H1 (cell line): Measurements from ENCODE around the gene RHD. TPM values are rescaled to one million over a fixed set of nuclear protein-coding genes. Genes with fewer than 3 reads are reported as not detected.

Experiments used
- CTCF ChIA-PET: fragments of 300-600 bp; sonication (Branson Sonifier 250); formaldehyde crosslinking; loops from one replicate; lab custom pipeline; 2021; ENCODE audit not compliant: partially characterized antibody; lab: Charles Lee
- POLR2A ChIA-PET: fragments of 300-600 bp; sonication (Branson Sonifier 250); formaldehyde crosslinking; loops from one replicate; lab custom pipeline; 2021; ENCODE audit warnings: inconsistent platforms; ENCODE audit not compliant: partially characterized antibody; lab: Charles Lee
- DNase-seq, 2 experiments: peaks; one replicate each; pipeline versions ENCODE4 v3.0.0 to v3.0.0-alpha.2; 2010 to 2022; ENCODE audit warnings: low spot score in 2 of 2, low read depth in 1 of 2, mixed read lengths in 1 of 2
- FAIRE-seq: peaks from 2 replicates; lab custom pipeline; 2011; peaks lifted over from hg19 to GRCh38; lab: Jason Lieb, UNC
- H2AFZ ChIP-seq: 2 replicates; pipeline ENCODE4 v1.8.1; 2012; ENCODE audit warnings: low read length, inconsistent platforms
- H2AK5ac ChIP-seq: 2 replicates; pipeline ENCODE4 v1.6.1; 2013; ENCODE audit warnings: low read depth, low read length
- H2BK120ac ChIP-seq: replicated peaks from 2 replicates; pipeline ENCODE3; 2013; ENCODE audit warnings: low read depth, low read length, inconsistent platforms
- H2BK12ac ChIP-seq: 2 replicates; pipeline ENCODE4 v1.6.1; 2013; ENCODE audit warnings: low read depth, low read length
- H2BK15ac ChIP-seq: 2 replicates; pipeline ENCODE4 v1.6.1; 2013; ENCODE audit warnings: low read length
- H2BK20ac ChIP-seq: 2 replicates; pipeline ENCODE4 v1.6.1; 2013; ENCODE audit warnings: low read length
- H2BK5ac ChIP-seq: 2 replicates; pipeline ENCODE4 v1.6.1; 2013; ENCODE audit warnings: low read depth, low read length
- H3K14ac ChIP-seq: 2 replicates; pipeline ENCODE4 v1.6.1; 2013; ENCODE audit warnings: inconsistent platforms; ENCODE audit not compliant: insufficient read length
- H3K18ac ChIP-seq: 2 replicates; pipeline ENCODE4 v1.6.1; 2013; ENCODE audit warnings: low read length; ENCODE audit errors: extremely low read depth
- H3K23ac ChIP-seq: 2 replicates; pipeline ENCODE4 v1.6.1; 2013; ENCODE audit warnings: inconsistent platforms; ENCODE audit not compliant: insufficient read length
- H3K23me2 ChIP-seq: 2 replicates; pipeline ENCODE4 v1.6.1; 2013; ENCODE audit warnings: low read depth, low read length
- H3K27ac ChIP-seq: 2 replicates; pipeline ENCODE4 v1.6.1; 2011; ENCODE audit warnings: low read depth, low read length, inconsistent platforms
- H3K27me3 ChIP-seq, 4 experiments: replicated peaks in 1 of 4; 1 replicate in 1 of 4; 2 replicates in 3 of 4; pipeline versions ENCODE4 v1.6.1 to v1.8.1; 2011 to 2013; ENCODE audit warnings: low read length in 3 of 4, mild to moderate bottlenecking in 3 of 4, inconsistent platforms in 2 of 4, mixed read lengths in 2 of 4, moderate library complexity in 1 of 4; ENCODE audit not compliant: control insufficient read depth in 3 of 4, insufficient read depth in 3 of 4; ENCODE audit errors: extremely low read depth in 1 of 4
- H3K36me3 ChIP-seq, 4 experiments: 2 replicates each; pipeline versions ENCODE4 v1.6.1 to v1.8.1; 2011 to 2013; ENCODE audit warnings: mild to moderate bottlenecking in 4 of 4, low read length in 3 of 4, moderate library complexity in 2 of 4, control low read depth in 1 of 4, inconsistent platforms in 1 of 4; ENCODE audit not compliant: insufficient read depth in 4 of 4, control insufficient read depth in 2 of 4
- H3K4ac ChIP-seq: replicated peaks from 2 replicates; pipeline ENCODE3; 2013; ENCODE audit warnings: low read length, low read depth, mixed read lengths, inconsistent platforms; ENCODE audit not compliant: insufficient read length
- H3K4me1 ChIP-seq, 4 experiments: replicated peaks in 1 of 4; 1 replicate in 1 of 4; 2 replicates in 3 of 4; pipeline versions ENCODE4 v1.6.1 to v1.8.1; 2011 to 2013; ENCODE audit warnings: low read length in 3 of 4, inconsistent platforms in 2 of 4, mixed read lengths in 1 of 4; ENCODE audit not compliant: insufficient read depth in 4 of 4, control insufficient read depth in 3 of 4
- H3K4me2 ChIP-seq, 2 experiments: 2 replicates each; pipeline versions ENCODE4 v1.6.1 to v1.8.1; 2011 to 2013; ENCODE audit warnings: low read depth in 2 of 2, low read length in 2 of 2, control low read depth in 1 of 2, inconsistent platforms in 1 of 2, mild to moderate bottlenecking in 1 of 2; ENCODE audit not compliant: insufficient read depth in 1 of 2
- H3K4me3 ChIP-seq, 4 experiments: fragments of 200-600, 300-600 bp in 1 of 4; sonication (generic), shearing (Covaris generic), sonication (Bioruptor Twin) in 1 of 4; 2 replicates each; pipeline versions ENCODE4 v1.5.1 to v1.8.1; 2011 to 2016; ENCODE audit warnings: low read length in 4 of 4, low read depth in 3 of 4, control low read depth in 2 of 4, inconsistent platforms in 2 of 4, mild to moderate bottlenecking in 2 of 4, mixed read lengths in 1 of 4, moderate library complexity in 1 of 4; ENCODE audit not compliant: insufficient read depth in 2 of 4; ENCODE audit errors: extremely low read depth in 1 of 4
- H3K56ac ChIP-seq: replicated peaks from 2 replicates; pipeline ENCODE3; 2013; ENCODE audit warnings: low read depth, mild to moderate bottlenecking, mixed read lengths, low read length, inconsistent platforms; ENCODE audit not compliant: insufficient read length
- H3K79me1 ChIP-seq: 2 replicates; pipeline ENCODE4 v1.6.1; 2013; ENCODE audit warnings: low read depth, low read length, control low read depth
- H3K79me2 ChIP-seq, 2 experiments: 2 replicates each; pipeline versions ENCODE4 v1.6.1 to v1.8.1; 2012 to 2013; ENCODE audit warnings: low read length in 2 of 2, mild to moderate bottlenecking in 2 of 2, inconsistent platforms in 1 of 2; ENCODE audit not compliant: insufficient read depth in 2 of 2, control insufficient read depth in 1 of 2
- H3K9ac ChIP-seq, 4 experiments: replicated peaks in 1 of 4; 1 replicate in 1 of 4; 2 replicates in 3 of 4; pipeline versions ENCODE4 v1.6.1 to v1.8.1; 2011 to 2013; ENCODE audit warnings: low read depth in 3 of 4, low read length in 3 of 4, control low read depth in 2 of 4, mild to moderate bottlenecking in 2 of 4, moderate library complexity in 2 of 4, inconsistent platforms in 1 of 4; ENCODE audit errors: extremely low read depth in 1 of 4
- H3K9me3 ChIP-seq, 2 experiments: 2 replicates each; pipeline versions ENCODE4 v1.6.1 to v1.8.1; 2012 to 2013; ENCODE audit warnings: mild to moderate bottlenecking in 2 of 2, moderate library complexity in 2 of 2, control low read depth in 1 of 2, inconsistent platforms in 1 of 2, low read depth in 1 of 2, low read length in 1 of 2, mixed read lengths in 1 of 2; ENCODE audit not compliant: insufficient read depth in 2 of 2
- H4K20me1 ChIP-seq, 2 experiments: replicated peaks in 1 of 2; 2 replicates each; pipeline versions ENCODE3 to v1.8.1; 2011 to 2013; ENCODE audit warnings: inconsistent platforms in 2 of 2, low read length in 2 of 2, mild to moderate bottlenecking in 1 of 2; ENCODE audit not compliant: insufficient read depth in 2 of 2, control insufficient read depth in 1 of 2
- H4K5ac ChIP-seq: 2 replicates; pipeline ENCODE4 v1.6.1; 2013; ENCODE audit warnings: low read length, low read depth, mixed read lengths, inconsistent platforms; ENCODE audit not compliant: insufficient read length
- H4K8ac ChIP-seq: 2 replicates; pipeline ENCODE4 v1.8.0; 2013; ENCODE audit warnings: mild to moderate bottlenecking, moderate library complexity, low read length, inconsistent platforms; ENCODE audit not compliant: insufficient read depth; ENCODE audit errors: extremely low read depth
- H4K91ac ChIP-seq: replicated peaks from 2 replicates; pipeline ENCODE3; 2013; ENCODE audit warnings: low read length, mixed read lengths, inconsistent platforms; ENCODE audit not compliant: insufficient read length
- CEBPB ChIP-seq: IDR thresholded peaks from 2 replicates; pipeline ENCODE4 v1.6.1; 2012; ENCODE audit warnings: low read depth, low read length
- CTBP2 ChIP-seq: IDR thresholded peaks from 2 replicates; pipeline ENCODE4 v1.7.0; 2011; ENCODE audit warnings: borderline replicate concordance, mild to moderate bottlenecking, moderate library complexity, mixed read lengths, low read length; ENCODE audit not compliant: insufficient read depth, insufficient read length
- GTF2F1 ChIP-seq: IDR thresholded peaks from 2 replicates; pipeline ENCODE4 v1.6.1; 2012; ENCODE audit warnings: low read depth, low read length, improper control_type of control experiment, borderline replicate concordance
- KDM4A ChIP-seq: IDR thresholded peaks from one replicate; pipeline ENCODE4 v1.7.1; 2012; ENCODE audit warnings: low read depth, mild to moderate bottlenecking, moderate library complexity, low read length, inconsistent platforms; ENCODE audit not compliant: severe bottlenecking
- NANOG ChIP-seq: IDR thresholded peaks from 2 replicates; pipeline ENCODE4 v1.6.1; 2011; ENCODE audit warnings: low read length, low read depth, mild to moderate bottlenecking, inconsistent platforms; ENCODE audit not compliant: insufficient read depth, poor library complexity, severe bottlenecking
- PHF8 ChIP-seq: fragments of 200-600 bp; sonication (generic); conservative IDR thresholded peaks from 2 replicates; pipeline ENCODE4 v1.7.1; 2012; ENCODE audit warnings: low read depth, mild to moderate bottlenecking, inconsistent platforms, low read length, moderate library complexity
- RAD21 ChIP-seq, 2 experiments: IDR thresholded peaks in 1 of 2; conservative IDR thresholded peaks in 1 of 2; 2 replicates each; pipeline ENCODE4 v1.6.1; 2011; ENCODE audit warnings: low read depth in 2 of 2, low read length in 2 of 2, improper control_type of control experiment in 1 of 2, inconsistent platforms in 1 of 2, mild to moderate bottlenecking in 1 of 2, moderate library complexity in 1 of 2
- RNF2 ChIP-seq: fragments of 200-900, 300-1000 bp; sonication (generic); IDR thresholded peaks from 2 replicates; pipeline ENCODE4 v1.7.1; 2016; ENCODE audit warnings: borderline replicate concordance, low read depth, mild to moderate bottlenecking, antibody characterized with exemption, low read length; ENCODE audit not compliant: poor library complexity, severe bottlenecking; ENCODE audit errors: missing control alignments
- SUZ12 ChIP-seq: fragments of 200-600 bp; sonication (generic); IDR thresholded peaks from 2 replicates; pipeline ENCODE4 v1.6.1; 2012; ENCODE audit warnings: mild to moderate bottlenecking, inconsistent platforms, low read length, moderate library complexity, mixed read lengths
- TAF7 ChIP-seq: optimal IDR thresholded peaks from 2 replicates; pipeline ENCODE3; 2011; ENCODE audit warnings: low read depth, mild to moderate bottlenecking, inconsistent platforms, low read length, moderate library complexity, borderline replicate concordance
- WGBS, 2 experiments: shearing (Covaris generic) in 1 of 2; methylation state at CpG; one replicate each; pipeline versions ENCODE4 v1.1.6 to v1.1.7; 2013 to 2015; ENCODE audit warnings: low lambda C conversion rate in 2 of 2, mixed read lengths in 2 of 2, inconsistent platforms in 1 of 2, low coverage in 1 of 2, missing lambda C conversion rate in 1 of 2; ENCODE audit not compliant: insufficient replicate concordance in 2 of 2, insufficient coverage in 1 of 2, insufficient read length in 1 of 2; ENCODE audit errors: extremely low coverage in 1 of 2, missing lambda C conversion rate in 1 of 2; 5-methylcytosine and 5-hydroxymethylcytosine counted together
- polyA plus RNA-seq, 7 experiments: library from polyadenylated mRNA; depleted of rRNA in 3 of 7; stranded (reverse) in 5 of 7; unstranded in 2 of 7; fragments of >200 nt in 5 of 7; fragments of 200-250 nt in 2 of 7; gene quantifications; 1 replicate in 5 of 7; 2 replicates in 1 of 7; 4 replicates in 1 of 7; pipeline versions ENCODE4 v1.2.1 to v1.2.3, GENCODE V29; 2011 to 2013; ENCODE audit warnings: missing spikeins in 2 of 7, mixed read lengths in 2 of 7
- total RNA-seq: library from RNA; stranded (reverse); fragmentation: NEBNext Ultra II Directional; extraction: Animal tissue kit (Norgen Biotek cat#: 25700); gene quantifications from 2 replicates; pipeline ENCODE4 v1.2.1, GENCODE V29; 2021

The RHD gene
- total and polyA plus RNA-seq, 2 of the 8 experiments (the other 6 are each of a cell fraction or from before 2014, with no cell fraction given) = 0.21 TPM; not detected in 1

GRCh38 chr1:25360596-25361581 lies 88.6 kb downstream of the RHD start:
- no peak overlapping the region for H4K5ac ChIP-seq
- H3K4me2 ChIP-seq = no peak overlapping the region
- DNase-seq = no peak
- no peak overlapping the region for H3K27ac ChIP-seq
- H3K4ac ChIP-seq = no peak overlapping the region
- H3K27me3 ChIP-seq = no peaks in the 10 kb centered on the region
- no peak overlapping the region for H3K23ac ChIP-seq
- H3K56ac ChIP-seq = no peak overlapping the region
- H3K79me1 ChIP-seq = no peaks in the 10 kb centered on the region
- 87% methylated on average over 7 of the region's 7 CpGs; no CpG with 5 or more reads in 1 of the 2 experiments for WGBS, 2 experiments
- H2BK12ac ChIP-seq = no peak overlapping the region
- H3K4me1 ChIP-seq = no peaks in the 10 kb centered on the region
- H3K23me2 ChIP-seq = no peaks in the 10 kb centered on the region
- no peak overlapping the region for H3K14ac ChIP-seq
- FAIRE-seq = no peak
- no peaks in the 10 kb centered on the region for H3K9me3 ChIP-seq
- CTCF ChIA-PET = no interaction called here
- no peak overlapping the region for H2BK15ac ChIP-seq
- no peak overlapping the region for H2AK5ac ChIP-seq
- H2BK20ac ChIP-seq = no peak overlapping the region
- no peak overlapping the region for H2BK120ac ChIP-seq
- peaks cover 10 to 25% (median 20%) of the 10 kb centered on the region in 4 experiments; a peak in 7 of 8 replicates for H3K36me3 ChIP-seq
- TF ChIP-seq CEBPB (no peak), CTBP2 (no peak), GTF2F1 (no peak), KDM4A (no peak), RAD21 (IDR thresholded peaks at IDR 0.05 in 1 of 2, conservative IDR thresholded peaks at IDR 0.05 in 1 of 2; ENCODE audit: low read depth in 2 of 2, low read length in 2 of 2) (no peak), NANOG (no peak), PHF8 (no peak), TAF7 (no peak), RNF2 (no peak), SUZ12 (no peak)
- TF ChIP-seq, all 59 proteins: peak for 0
- Histone ChIP-seq H3K79me2 (no peaks in the 10 kb centered on the region), H3K18ac (no peak overlapping the region), H2BK5ac (no peak overlapping the region), H3K4me3 (no peak overlapping the region), H4K8ac (no peak overlapping the region), H3K9ac (no peak overlapping the region), H2AFZ (no peak overlapping the region), H4K20me1 (peaks cover 0 to 3% of the 10 kb centered on the region in 2 experiments), H4K91ac (no peak overlapping the region)
- POLR2A ChIA-PET = no interaction called here
